Measurements from ENCODE around the gene HDGF.

The HDGF gene

GRCh38 chr1:156692925-156693847, 58.3 kb downstream of the HDGF start:
- DNase-seq = peak; percentile 89

DNA sequence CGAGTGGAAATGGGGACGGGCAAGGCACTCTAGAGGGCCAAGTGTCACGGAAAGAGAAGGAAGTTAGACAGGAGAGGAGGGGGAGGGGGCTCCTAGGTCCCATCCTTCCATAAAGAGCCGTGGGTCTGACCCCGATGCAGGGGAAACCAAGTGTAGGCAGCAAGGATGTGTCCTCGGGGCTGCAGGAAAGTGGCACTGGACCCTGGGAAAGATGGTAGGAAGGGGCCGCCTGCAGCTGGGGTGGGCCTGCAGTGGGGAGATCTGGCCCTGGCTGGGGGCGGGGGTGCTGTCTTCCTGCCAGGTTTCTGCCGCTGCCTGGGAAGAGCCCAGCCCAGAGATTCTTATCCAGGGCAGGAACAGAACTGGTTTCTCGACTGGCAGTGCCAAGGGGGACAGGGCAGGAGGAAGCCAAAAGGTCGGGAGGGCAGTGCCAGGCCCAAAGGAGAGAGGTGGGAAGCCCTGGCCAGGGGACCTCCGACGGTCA, 59.0 kb downstream of the HDGF start:
- peak; percentile 67 for DNase-seq

Measured in DMS79 (cell line).